SK-N-MC (cell line): ENCODE data around the gene EDNRA.

Experiments used
- EZH2 ChIP-seq: fragments of 200-600 bp; sonication (generic); IDR thresholded peaks from one replicate; pipeline ENCODE4 v1.6.1; 2017; ENCODE audit warnings: antibody characterized with exemption
- FOXP2 ChIP-seq: optimal IDR thresholded peaks from 2 replicates; pipeline ENCODE3; 2011; ENCODE audit warnings: mild to moderate bottlenecking, moderate library complexity; ENCODE audit not compliant: insufficient read depth; ENCODE audit errors: extremely low read length, control extremely low read depth
- POLR2AphosphoS5 ChIP-seq: IDR thresholded peaks from 2 replicates; pipeline ENCODE4 v1.6.1; 2012; ENCODE audit warnings: mild to moderate bottlenecking, low read depth, low read length, borderline replicate concordance

DNA sequence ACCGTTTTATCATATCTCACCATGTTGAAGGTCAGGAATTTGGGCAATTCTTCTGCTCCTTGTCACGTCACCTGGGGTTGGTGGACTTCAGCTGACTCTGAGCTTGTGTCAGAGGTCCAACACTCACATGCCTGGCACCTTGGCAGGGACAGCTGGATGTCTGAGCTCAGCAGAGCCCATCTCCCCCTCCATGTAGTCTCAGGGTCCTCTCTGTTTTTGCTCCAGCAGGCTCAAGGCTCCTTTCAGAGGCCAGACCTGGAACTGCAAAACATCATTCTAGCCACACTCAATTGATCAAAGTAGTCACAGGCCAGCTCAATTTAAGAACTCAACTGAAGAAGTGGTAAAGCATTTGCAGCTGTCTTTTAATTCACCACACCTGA lies 45.4 kb downstream of the EDNRA start:
- TF ChIP-seq EZH2: no peak
- TF ChIP-seq POLR2AphosphoS5: no peak
- no peak for TF ChIP-seq FOXP2
